Panc1 (cell line): ENCODE measurements around the gene ARID4B. TPM values are rescaled to one million over a fixed set of nuclear protein-coding genes. Genes with fewer than 3 reads are reported as not detected.

Source experiments
- ATAC-seq: fragments of 200-7000 bp; cut with Tn5 transposase; 2 replicates; pipeline ENCODE4 v1.9.1; 2020; ENCODE audit warnings: mild to moderate bottlenecking, moderate library complexity
- BruUV-seq: library from RNA; stranded (reverse); fragments of 400-500 nt; replicated peaks from 2 replicates; lab custom pipeline; 2021; lab: Mats Ljungman, UMichigan
- CTCF ChIA-PET: fragments of 300-600 bp; sonication (Branson Sonifier 250); formaldehyde crosslinking; loops from one replicate; lab custom pipeline; 2022; ENCODE audit warnings: antibody characterized with exemption; lab: Charles Lee
- POLR2A ChIA-PET: fragments of 300-600 bp; sonication (Branson Sonifier 250); formaldehyde crosslinking; loops from one replicate; lab custom pipeline; 2022; ENCODE audit warnings: antibody characterized with exemption; lab: Charles Lee
- DNase-seq: peaks from one replicate; pipeline ENCODE4 v3.0.0-alpha.2; 2010; ENCODE audit warnings: low read depth, low spot score
- H3K27ac ChIP-seq: 2 replicates; pipeline ENCODE4 v1.5.1; 2011; ENCODE audit warnings: mild to moderate bottlenecking, low read length, inconsistent platforms
- H3K27me3 ChIP-seq: fragments of 200-500 bp; sonication (Bioruptor generic); 2 replicates; pipeline ENCODE4 v1.6.0; 2014; ENCODE audit warnings: low read length, inconsistent platforms; ENCODE audit not compliant: control insufficient read depth, insufficient read depth
- H3K36me3 ChIP-seq: fragments of 200-500 bp; sonication (Bioruptor generic); 2 replicates; pipeline ENCODE4 v1.5.1; 2014; ENCODE audit warnings: inconsistent platforms, mild to moderate bottlenecking, low read length, moderate library complexity; ENCODE audit not compliant: control insufficient read depth, insufficient read depth
- H3K4me1 ChIP-seq: 2 replicates; pipeline ENCODE4 v1.5.1; 2011; ENCODE audit warnings: inconsistent platforms, mild to moderate bottlenecking, low read length, moderate library complexity; ENCODE audit not compliant: control insufficient read depth, insufficient read depth
- H3K4me3 ChIP-seq, 2 experiments: 2 replicates each; pipeline ENCODE4 v1.5.1; 2011 to 2012; ENCODE audit warnings: low read depth in 2 of 2, low read length in 2 of 2, mild to moderate bottlenecking in 2 of 2, inconsistent platforms in 1 of 2, moderate library complexity in 1 of 2
- H3K9me3 ChIP-seq: fragments of 200-500 bp; sonication (Bioruptor generic); 2 replicates; pipeline ENCODE4 v1.5.1; 2014; ENCODE audit warnings: low read depth, mild to moderate bottlenecking, inconsistent platforms, low read length, moderate library complexity; ENCODE audit not compliant: control insufficient read depth, insufficient read depth
- POLR2AphosphoS5 ChIP-seq: IDR thresholded peaks from 2 replicates; pipeline ENCODE4 v1.6.1; 2012; ENCODE audit warnings: mild to moderate bottlenecking, low read depth, low read length, moderate library complexity
- SIN3A ChIP-seq: IDR thresholded peaks from 2 replicates; pipeline ENCODE4 v1.6.1; 2012; ENCODE audit warnings: low read depth, mild to moderate bottlenecking, low read length, moderate library complexity, borderline replicate concordance; ENCODE audit not compliant: insufficient read depth
- TCF7L2 ChIP-seq: IDR thresholded peaks from 2 replicates; pipeline ENCODE4 v1.6.1; 2011; ENCODE audit warnings: mild to moderate bottlenecking, low read depth, low read length, inconsistent platforms
- in situ Hi-C: cut with HindIII; loops from 2 replicates; pipeline ENCODE4 v1.10.0; 2016; ENCODE audit warnings: low sequenced_read_pairs, low pct_unique_long_range_greater_than_20kb
- intact Hi-C: fragments of 100-400 bp; cut with micrococcal nuclease; formaldehyde crosslinking; loops from one replicate; pipeline ENCODE4 v1.10.0; 2022; ENCODE audit not compliant: unreplicated experiment
- total RNA-seq: library from RNA; stranded (reverse); gene quantifications from one replicate; pipeline ENCODE4 v1.2.1, GENCODE V29; 2021; ENCODE audit not compliant: unreplicated experiment
- TF ChIP-seq, protein P1 (sequence below): fragments of 450-650 bp; IDR thresholded peaks from 2 replicates; pipeline ENCODE4 v1.5.1; 2017; ENCODE audit warnings: mild to moderate bottlenecking
- TF ChIP-seq, protein P2 (sequence below), 2 experiments: IDR thresholded peaks; 2 replicates each; pipeline ENCODE4 v1.6.1; 2011 to 2012; ENCODE audit warnings: low read depth in 2 of 2, control low read depth in 1 of 2, low read length in 1 of 2, mild to moderate bottlenecking in 1 of 2, moderate library complexity in 1 of 2; ENCODE audit not compliant: insufficient read depth in 1 of 2

The ARID4B gene
- total RNA-seq, 1 experiment from 2014 or later, result 37.5 TPM

DNA sequence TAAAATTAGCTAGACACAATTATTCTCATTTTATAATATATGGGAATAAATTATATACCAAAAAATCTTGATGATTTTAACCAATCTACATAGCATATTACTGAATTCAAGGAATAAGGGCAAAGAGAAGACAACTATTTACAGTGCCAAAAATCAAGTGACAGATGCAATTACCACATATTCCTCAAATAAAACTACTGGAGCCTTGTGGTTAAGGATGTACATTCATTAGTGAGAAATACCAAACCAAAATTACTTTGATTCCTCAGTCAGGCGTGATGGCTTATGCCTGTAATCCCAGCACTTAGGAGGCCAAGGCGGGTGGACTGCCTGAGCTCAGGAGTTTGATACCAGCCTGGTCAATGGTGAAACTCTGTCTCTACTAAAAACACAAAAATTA is 98.1 kb downstream of the ARID4B start:
- in situ Hi-C loops, result no loop called here
- TF ChIP-seq TCF7L2, result no peak
- TF ChIP-seq, protein P1, sequence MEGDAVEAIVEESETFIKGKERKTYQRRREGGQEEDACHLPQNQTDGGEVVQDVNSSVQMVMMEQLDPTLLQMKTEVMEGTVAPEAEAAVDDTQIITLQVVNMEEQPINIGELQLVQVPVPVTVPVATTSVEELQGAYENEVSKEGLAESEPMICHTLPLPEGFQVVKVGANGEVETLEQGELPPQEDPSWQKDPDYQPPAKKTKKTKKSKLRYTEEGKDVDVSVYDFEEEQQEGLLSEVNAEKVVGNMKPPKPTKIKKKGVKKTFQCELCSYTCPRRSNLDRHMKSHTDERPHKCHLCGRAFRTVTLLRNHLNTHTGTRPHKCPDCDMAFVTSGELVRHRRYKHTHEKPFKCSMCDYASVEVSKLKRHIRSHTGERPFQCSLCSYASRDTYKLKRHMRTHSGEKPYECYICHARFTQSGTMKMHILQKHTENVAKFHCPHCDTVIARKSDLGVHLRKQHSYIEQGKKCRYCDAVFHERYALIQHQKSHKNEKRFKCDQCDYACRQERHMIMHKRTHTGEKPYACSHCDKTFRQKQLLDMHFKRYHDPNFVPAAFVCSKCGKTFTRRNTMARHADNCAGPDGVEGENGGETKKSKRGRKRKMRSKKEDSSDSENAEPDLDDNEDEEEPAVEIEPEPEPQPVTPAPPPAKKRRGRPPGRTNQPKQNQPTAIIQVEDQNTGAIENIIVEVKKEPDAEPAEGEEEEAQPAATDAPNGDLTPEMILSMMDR, result no peak
- no peak for TF ChIP-seq SIN3A
- TF ChIP-seq, protein P2, sequence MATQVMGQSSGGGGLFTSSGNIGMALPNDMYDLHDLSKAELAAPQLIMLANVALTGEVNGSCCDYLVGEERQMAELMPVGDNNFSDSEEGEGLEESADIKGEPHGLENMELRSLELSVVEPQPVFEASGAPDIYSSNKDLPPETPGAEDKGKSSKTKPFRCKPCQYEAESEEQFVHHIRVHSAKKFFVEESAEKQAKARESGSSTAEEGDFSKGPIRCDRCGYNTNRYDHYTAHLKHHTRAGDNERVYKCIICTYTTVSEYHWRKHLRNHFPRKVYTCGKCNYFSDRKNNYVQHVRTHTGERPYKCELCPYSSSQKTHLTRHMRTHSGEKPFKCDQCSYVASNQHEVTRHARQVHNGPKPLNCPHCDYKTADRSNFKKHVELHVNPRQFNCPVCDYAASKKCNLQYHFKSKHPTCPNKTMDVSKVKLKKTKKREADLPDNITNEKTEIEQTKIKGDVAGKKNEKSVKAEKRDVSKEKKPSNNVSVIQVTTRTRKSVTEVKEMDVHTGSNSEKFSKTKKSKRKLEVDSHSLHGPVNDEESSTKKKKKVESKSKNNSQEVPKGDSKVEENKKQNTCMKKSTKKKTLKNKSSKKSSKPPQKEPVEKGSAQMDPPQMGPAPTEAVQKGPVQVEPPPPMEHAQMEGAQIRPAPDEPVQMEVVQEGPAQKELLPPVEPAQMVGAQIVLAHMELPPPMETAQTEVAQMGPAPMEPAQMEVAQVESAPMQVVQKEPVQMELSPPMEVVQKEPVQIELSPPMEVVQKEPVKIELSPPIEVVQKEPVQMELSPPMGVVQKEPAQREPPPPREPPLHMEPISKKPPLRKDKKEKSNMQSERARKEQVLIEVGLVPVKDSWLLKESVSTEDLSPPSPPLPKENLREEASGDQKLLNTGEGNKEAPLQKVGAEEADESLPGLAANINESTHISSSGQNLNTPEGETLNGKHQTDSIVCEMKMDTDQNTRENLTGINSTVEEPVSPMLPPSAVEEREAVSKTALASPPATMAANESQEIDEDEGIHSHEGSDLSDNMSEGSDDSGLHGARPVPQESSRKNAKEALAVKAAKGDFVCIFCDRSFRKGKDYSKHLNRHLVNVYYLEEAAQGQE (IDR thresholded peaks at IDR 0.05; ENCODE audit: insufficient read depth in 1 of 2, low read depth in 2 of 2, low read length in 1 of 2), result no peak
- no peak for TF ChIP-seq POLR2AphosphoS5
- peaks cover 18% of the 10 kb centered on the region; the same call in 1 of the 2 replicates for H3K36me3 ChIP-seq
- intact Hi-C loops, result no loop called here
- ChIA-PET POLR2A (no interaction called here), CTCF (interaction anchor here (0.8 kb wide), 1 partner anchor 98 kb away, joined by 3 read pairs; the partner anchor contains the start of gene ARID4B)
- no peaks in the 10 kb centered on the region for H3K4me1 ChIP-seq
- BruUV-seq, result no TSS peak
- no peaks in the 10 kb centered on the region for H3K27me3 ChIP-seq
- no peak for ATAC-seq
- H3K9me3 ChIP-seq, result no peaks in the 10 kb centered on the region
- no peak overlapping the region for H3K27ac ChIP-seq
- DNase-seq, result no peak
- H3K4me3 ChIP-seq, result no peak overlapping the region

DNA sequence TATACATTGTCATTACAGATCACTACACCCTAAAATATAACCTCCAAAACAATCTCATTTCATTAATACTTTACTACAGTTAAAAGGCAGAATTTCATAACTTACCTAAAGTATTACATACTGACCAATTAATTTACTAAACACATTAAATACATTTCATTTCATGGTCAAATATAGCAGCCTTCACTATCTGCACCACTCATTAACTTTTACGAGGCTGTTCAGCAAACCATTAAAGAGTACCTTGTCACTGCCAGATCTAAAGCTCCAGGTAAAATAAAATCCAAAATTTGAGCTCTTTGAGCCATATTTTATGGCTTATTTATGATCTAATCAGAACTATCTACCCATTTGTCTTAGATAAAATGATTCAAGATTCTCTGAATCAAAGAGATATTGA is 100.6 kb downstream of the ARID4B start:
- Histone ChIP-seq H3K27ac (no peak overlapping the region), H3K4me3 (no peak overlapping the region), H3K36me3 (peaks cover 23% of the 10 kb centered on the region), H3K27me3 (no peaks in the 10 kb centered on the region), H3K4me1 (no peaks in the 10 kb centered on the region), H3K9me3 (no peaks in the 10 kb centered on the region)
- DNase-seq, result no peak
- POLR2A ChIA-PET, result interaction anchor here (0.5 kb wide), 1 partner anchor 51 kb away, joined by 3 read pairs; no protein-coding TSS in a partner anchor
- no TSS peak for BruUV-seq
- intact Hi-C loops, result no loop called here
- in situ Hi-C loops, result no loop called here
- TF ChIP-seq, protein P2 (IDR thresholded peaks at IDR 0.05; ENCODE audit: insufficient read depth in 1 of 2, low read depth in 2 of 2, low read length in 1 of 2), result no peak
- TF ChIP-seq SIN3A (no peak), TCF7L2 (no peak), POLR2AphosphoS5 (no peak)
- TF ChIP-seq, protein P1, result no peak
- ATAC-seq, result no peak
- CTCF ChIA-PET, result interaction anchor here (0.6 kb wide), 1 partner anchor 133 kb away, joined by 5 read pairs; no protein-coding TSS in a partner anchor
